Lower leg skin (tissue), 3 donors: ENCODE measurements around the gene BSG.

Experiments
- POLR2A ChIP-seq, 2 donors: fragments of 450-650 bp; IDR thresholded peaks; one replicate each; pipeline ENCODE4 v1.6.1; 2016 to 2017; ENCODE audit warnings: antibody characterized with exemption in 2 of 2, mild to moderate bottlenecking in 1 of 2, moderate library complexity in 1 of 2
- TF ChIP-seq, protein P1 (sequence below), 3 donors: fragments of 450-650 bp; IDR thresholded peaks; one replicate each; pipeline ENCODE4 v1.5.1; 2016; ENCODE audit warnings: antibody characterized with exemption in 3 of 3, mild to moderate bottlenecking in 3 of 3, moderate library complexity in 2 of 3

DNA sequence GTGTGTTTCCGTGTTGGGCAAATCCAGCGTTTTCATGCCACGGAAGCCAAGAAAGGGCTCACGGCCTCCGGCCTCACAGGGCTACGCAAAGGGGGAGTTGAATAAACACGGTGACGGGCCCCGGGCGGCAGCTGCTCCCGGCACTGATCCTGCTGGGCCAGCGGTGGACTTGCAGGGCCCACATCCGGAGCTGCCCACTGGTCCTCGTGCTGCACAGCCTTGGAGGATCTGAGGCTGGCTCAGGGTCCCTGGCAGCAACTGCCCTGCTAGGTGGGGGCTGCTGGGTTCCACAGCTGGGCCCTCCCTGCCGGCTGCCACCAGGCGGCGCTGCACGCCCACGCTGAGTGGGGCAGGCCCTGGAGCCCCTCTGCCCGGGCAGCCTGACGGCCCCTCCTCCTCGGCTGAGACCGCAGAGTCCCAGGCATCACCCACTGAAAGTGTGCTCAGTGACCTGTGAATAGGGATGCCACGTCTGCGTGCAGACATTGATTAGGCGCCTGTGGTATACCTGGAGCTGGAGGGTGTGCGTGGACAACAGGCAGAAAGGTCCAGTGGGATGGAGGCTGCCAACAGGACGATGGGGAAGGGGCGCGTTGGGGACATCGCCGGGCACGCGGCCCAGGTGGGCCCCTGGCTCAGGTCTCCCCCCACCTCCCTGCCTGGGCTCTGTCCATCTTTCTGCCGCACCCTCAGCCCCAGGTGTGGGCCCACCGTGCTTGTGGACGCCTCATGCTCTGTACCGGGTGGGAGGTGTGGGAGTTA lies 12.0 kb downstream of the BSG start:
- TF ChIP-seq, protein P1, sequence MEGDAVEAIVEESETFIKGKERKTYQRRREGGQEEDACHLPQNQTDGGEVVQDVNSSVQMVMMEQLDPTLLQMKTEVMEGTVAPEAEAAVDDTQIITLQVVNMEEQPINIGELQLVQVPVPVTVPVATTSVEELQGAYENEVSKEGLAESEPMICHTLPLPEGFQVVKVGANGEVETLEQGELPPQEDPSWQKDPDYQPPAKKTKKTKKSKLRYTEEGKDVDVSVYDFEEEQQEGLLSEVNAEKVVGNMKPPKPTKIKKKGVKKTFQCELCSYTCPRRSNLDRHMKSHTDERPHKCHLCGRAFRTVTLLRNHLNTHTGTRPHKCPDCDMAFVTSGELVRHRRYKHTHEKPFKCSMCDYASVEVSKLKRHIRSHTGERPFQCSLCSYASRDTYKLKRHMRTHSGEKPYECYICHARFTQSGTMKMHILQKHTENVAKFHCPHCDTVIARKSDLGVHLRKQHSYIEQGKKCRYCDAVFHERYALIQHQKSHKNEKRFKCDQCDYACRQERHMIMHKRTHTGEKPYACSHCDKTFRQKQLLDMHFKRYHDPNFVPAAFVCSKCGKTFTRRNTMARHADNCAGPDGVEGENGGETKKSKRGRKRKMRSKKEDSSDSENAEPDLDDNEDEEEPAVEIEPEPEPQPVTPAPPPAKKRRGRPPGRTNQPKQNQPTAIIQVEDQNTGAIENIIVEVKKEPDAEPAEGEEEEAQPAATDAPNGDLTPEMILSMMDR (IDR thresholded peaks at IDR 0.05): peak in 1 of 3 donors; percentile 65
- TF ChIP-seq POLR2A (IDR thresholded peaks at IDR 0.05): no peak
